Gastroesophageal sphincter (tissue), 4 donors: ENCODE data around the gene CDH23. TPM values are rescaled to one million over a fixed set of nuclear protein-coding genes. Genes with fewer than 3 reads are reported as not detected.

Source experiments
- ATAC-seq: fragments of 150-250 bp; one replicate; pipeline ENCODE4 v1.9.1; 2016; ENCODE audit warnings: mild to moderate bottlenecking, moderate library complexity
- H3K27ac ChIP-seq, 4 donors: fragments of 200-600 bp; sonication (generic) in 3 of 4; 1 replicate in 3 of 4; 2 replicates in 1 of 4; pipeline ENCODE4 v1.5.1; 2016 to 2019
- H3K27me3 ChIP-seq: fragments of 200-600 bp; sonication (generic); one replicate; pipeline ENCODE4 v1.5.1; 2019
- H3K36me3 ChIP-seq, 2 donors: fragments of 200-600 bp; sonication (generic); one replicate each; pipeline ENCODE4 v1.5.1; 2019; ENCODE audit warnings: control low read depth in 1 of 2
- H3K4me1 ChIP-seq, 3 donors: fragments of 200-600 bp; sonication (generic); 1 replicate in 2 of 3; 2 replicates in 1 of 3; pipeline ENCODE4 v1.5.1; 2016 to 2019; ENCODE audit warnings: control low read depth in 2 of 3
- H3K4me3 ChIP-seq, 2 donors: fragments of 200-600 bp; sonication (generic); one replicate each; pipeline ENCODE4 v1.5.1; 2019; ENCODE audit warnings: mild to moderate bottlenecking in 1 of 2, moderate library complexity in 1 of 2
- H3K9me3 ChIP-seq, 3 donors: fragments of 200-600 bp; sonication (generic); one replicate each; pipeline ENCODE4 v1.5.1; 2017 to 2019; ENCODE audit warnings: control low read depth in 2 of 3
- EP300 ChIP-seq: sonication (generic); formaldehyde crosslinking; IDR thresholded peaks from one replicate; pipeline ENCODE4 v1.6.1; 2017; ENCODE audit warnings: antibody characterized with exemption, mild to moderate bottlenecking
- POLR2A ChIP-seq, 2 donors: fragments of 450-650 bp; IDR thresholded peaks; one replicate each; pipeline ENCODE4 v1.6.1; 2017; ENCODE audit warnings: antibody characterized with exemption in 2 of 2, mild to moderate bottlenecking in 2 of 2, moderate library complexity in 1 of 2
- POLR2AphosphoS5 ChIP-seq: sonication (generic); formaldehyde crosslinking; IDR thresholded peaks from one replicate; pipeline ENCODE4 v1.6.1; 2017; ENCODE audit warnings: antibody characterized with exemption
- WGBS, 2 donors: methylation state at CpG; one replicate each; pipeline ENCODE4 v1.1.5; 2018; ENCODE audit warnings: low coverage in 1 of 2; 5-methylcytosine and 5-hydroxymethylcytosine counted together
- total RNA-seq, 4 donors: library from RNA; depleted of rRNA; stranded (reverse); fragments of >200 nt; gene quantifications; one replicate each; pipeline ENCODE4 v1.1.0, GENCODE V29; 2016
- TF ChIP-seq, protein P1 (sequence below), 4 experiments: fragments of 200-600 bp in 2 of 4; fragments of 450-650 bp in 2 of 4; sonication (generic) in 1 of 4; IDR thresholded peaks; one replicate each; pipeline ENCODE4 v1.5.1; 2017 to 2019; ENCODE audit warnings: antibody characterized with exemption in 4 of 4, mild to moderate bottlenecking in 2 of 4, moderate library complexity in 2 of 4

Gene CDH23
- total RNA-seq, 4 donors from 2014 or later = 5.1 to 33.5 (median 16.2) TPM

DNA sequence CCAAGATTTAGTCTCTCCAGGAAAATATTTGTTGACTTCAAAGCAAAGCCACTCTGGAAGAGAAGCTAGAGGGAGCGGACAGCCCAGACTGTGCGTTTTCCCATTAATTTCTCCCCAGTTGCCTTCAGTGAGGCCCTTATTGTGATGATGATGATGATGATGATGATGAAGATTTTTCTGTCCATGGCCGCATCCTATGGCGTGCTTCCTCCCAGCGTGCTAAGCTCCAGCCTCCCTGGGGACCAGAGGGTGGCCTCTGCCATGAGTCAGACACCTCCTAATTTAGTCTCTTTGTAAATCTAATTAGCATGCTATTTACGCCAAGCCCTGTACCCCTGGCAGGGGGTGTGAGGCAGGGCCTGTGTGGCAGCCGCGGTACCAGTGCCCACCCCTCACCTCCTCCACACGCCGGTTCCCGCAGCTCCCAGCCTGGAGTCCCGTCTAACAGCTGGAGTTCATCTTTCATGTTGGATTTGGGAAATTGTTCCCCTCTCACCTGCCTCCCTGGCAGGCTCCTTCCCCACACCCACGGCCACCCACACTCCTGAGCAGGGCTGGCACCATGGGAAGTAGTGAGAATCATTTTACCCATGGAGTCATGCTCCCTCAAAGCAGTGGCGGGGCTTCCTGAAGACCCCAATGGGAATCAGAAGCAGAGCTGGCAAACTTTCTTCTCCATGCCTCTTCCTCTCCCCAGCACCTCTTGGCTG is 230.7 kb downstream of the CDH23 start:
- H3K4me1 ChIP-seq = peaks cover 5 to 87% (median 22%) of the 10 kb centered on the region in 3 donors
- no peak overlapping the region for H3K4me3 ChIP-seq
- H3K27ac ChIP-seq = peak overlapping the region in 3 of 4 donors; percentile 77 to 82 (median 82)
- WGBS, 2 donors = 88 to 100% methylated on average over 2 to 6 of the region's 14 CpGs
- no peaks in the 10 kb centered on the region for H3K9me3 ChIP-seq
- no peak for ATAC-seq
- no peaks in the 10 kb centered on the region for H3K36me3 ChIP-seq
- TF ChIP-seq EP300 (no peak), POLR2AphosphoS5 (no peak), POLR2A (IDR thresholded peaks at IDR 0.05) (no peak)
- TF ChIP-seq, protein P1, sequence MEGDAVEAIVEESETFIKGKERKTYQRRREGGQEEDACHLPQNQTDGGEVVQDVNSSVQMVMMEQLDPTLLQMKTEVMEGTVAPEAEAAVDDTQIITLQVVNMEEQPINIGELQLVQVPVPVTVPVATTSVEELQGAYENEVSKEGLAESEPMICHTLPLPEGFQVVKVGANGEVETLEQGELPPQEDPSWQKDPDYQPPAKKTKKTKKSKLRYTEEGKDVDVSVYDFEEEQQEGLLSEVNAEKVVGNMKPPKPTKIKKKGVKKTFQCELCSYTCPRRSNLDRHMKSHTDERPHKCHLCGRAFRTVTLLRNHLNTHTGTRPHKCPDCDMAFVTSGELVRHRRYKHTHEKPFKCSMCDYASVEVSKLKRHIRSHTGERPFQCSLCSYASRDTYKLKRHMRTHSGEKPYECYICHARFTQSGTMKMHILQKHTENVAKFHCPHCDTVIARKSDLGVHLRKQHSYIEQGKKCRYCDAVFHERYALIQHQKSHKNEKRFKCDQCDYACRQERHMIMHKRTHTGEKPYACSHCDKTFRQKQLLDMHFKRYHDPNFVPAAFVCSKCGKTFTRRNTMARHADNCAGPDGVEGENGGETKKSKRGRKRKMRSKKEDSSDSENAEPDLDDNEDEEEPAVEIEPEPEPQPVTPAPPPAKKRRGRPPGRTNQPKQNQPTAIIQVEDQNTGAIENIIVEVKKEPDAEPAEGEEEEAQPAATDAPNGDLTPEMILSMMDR (IDR thresholded peaks at IDR 0.05) = no peak
- H3K27me3 ChIP-seq = no peaks in the 10 kb centered on the region

DNA sequence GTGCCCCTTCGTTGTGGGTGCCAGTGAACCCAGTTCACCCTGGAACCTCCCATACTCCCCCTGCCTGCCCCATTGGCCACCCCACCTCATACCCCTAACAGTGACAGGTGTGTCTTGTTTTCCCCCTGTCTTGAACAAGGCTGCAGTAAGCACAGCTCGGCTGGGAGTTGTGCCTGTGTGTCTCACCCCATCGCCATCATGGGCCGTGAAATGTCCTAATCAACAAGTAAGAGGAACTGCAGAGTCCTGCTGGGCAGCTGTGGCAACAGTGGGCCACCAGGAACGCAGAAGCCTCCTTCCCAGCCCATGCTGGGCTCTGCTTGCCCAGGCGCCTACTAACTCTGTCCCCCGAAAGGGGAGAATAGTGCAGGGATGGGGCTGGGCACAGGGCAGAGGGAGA is 231.2 kb downstream of the CDH23 start:
- no peaks in the 10 kb centered on the region for H3K27me3 ChIP-seq
- WGBS, 2 donors = 67 to 71% methylated on average over 1 of the region's 7 CpGs
- H3K4me3 ChIP-seq = no peak overlapping the region
- no peaks in the 10 kb centered on the region for H3K9me3 ChIP-seq
- H3K4me1 ChIP-seq = peaks cover under 1 to 83% (median 17%) of the 10 kb centered on the region in 3 donors
- TF ChIP-seq, protein P1 (IDR thresholded peaks at IDR 0.05) = no peak
- no peak for TF ChIP-seq POLR2A (IDR thresholded peaks at IDR 0.05)
- no peak for TF ChIP-seq EP300
- no peak for TF ChIP-seq POLR2AphosphoS5
- no peak for ATAC-seq
- peak overlapping the region in 2 of 4 donors; percentile 82 for H3K27ac ChIP-seq
- no peaks in the 10 kb centered on the region for H3K36me3 ChIP-seq

DNA sequence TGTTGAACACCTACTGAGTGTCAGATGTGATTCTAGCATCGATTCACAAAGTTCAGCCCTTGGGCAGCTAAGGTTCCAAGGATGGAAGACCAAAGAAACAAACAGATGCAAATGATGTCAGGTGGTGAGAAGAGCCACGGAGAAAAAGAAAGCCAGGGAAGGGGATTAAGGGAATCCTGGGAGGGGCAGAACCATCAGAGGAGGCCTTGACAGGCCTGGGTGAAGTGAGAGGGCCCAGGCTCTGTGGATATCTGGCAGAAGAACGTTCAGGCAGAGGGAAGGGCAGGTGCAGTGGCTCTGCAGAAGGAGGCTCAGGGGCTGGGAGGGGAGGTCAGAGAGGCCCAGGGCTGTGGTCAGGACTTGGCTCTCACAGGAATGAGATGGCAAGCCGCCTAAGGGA is 232.4 kb downstream of the CDH23 start:
- Histone ChIP-seq H3K36me3 (no peaks in the 10 kb centered on the region), H3K27me3 (no peaks in the 10 kb centered on the region), H3K4me1 (peaks cover 0 to 78% (median 12%) of the 10 kb centered on the region in 3 donors), H3K4me3 (no peak overlapping the region), H3K9me3 (no peaks in the 10 kb centered on the region), H3K27ac (peak overlapping the region in 2 of 4 donors; percentile 43 to 51)
- WGBS, 2 donors = 25 to 77% methylated on average over 1 to 4 of the region's 4 CpGs
- no peak for ATAC-seq
- no peak for TF ChIP-seq POLR2A (IDR thresholded peaks at IDR 0.05)
- TF ChIP-seq POLR2AphosphoS5 = no peak
- TF ChIP-seq EP300 = no peak
- TF ChIP-seq, protein P1 (IDR thresholded peaks at IDR 0.05) = no peak

DNA sequence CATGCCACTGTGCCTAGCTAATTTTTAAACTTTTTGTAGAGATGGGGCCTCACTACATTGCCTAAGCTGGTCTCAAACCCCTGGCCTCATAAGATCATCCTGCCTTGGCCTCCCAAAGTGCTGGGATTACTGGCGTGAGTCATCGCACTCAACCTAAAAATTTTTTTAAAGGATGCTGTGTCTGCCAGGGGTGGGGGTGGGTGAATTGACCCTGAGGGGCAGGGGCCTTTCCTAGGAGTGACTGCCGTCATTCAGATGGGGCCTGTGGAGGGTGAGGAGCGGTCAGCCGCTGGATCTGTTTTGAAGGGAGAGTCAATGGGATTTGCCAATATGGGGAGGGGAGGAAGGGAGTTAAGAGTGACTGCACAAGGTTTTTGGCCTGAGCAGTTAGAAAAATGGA is 233.4 kb downstream of the CDH23 start:
- H3K36me3 ChIP-seq = no peaks in the 10 kb centered on the region
- peak overlapping the region in 1 of 4 donors; percentile 43 for H3K27ac ChIP-seq
- no peaks in the 10 kb centered on the region for H3K9me3 ChIP-seq
- no peak for TF ChIP-seq POLR2A (IDR thresholded peaks at IDR 0.05)
- TF ChIP-seq EP300 = no peak
- TF ChIP-seq, protein P1 (IDR thresholded peaks at IDR 0.05) = no peak
- TF ChIP-seq POLR2AphosphoS5 = no peak
- 100% methylated on average over 1 of the region's 5 CpGs; no CpG with 5 or more reads in 1 of the 2 donors for WGBS, 2 donors
- H3K27me3 ChIP-seq = no peaks in the 10 kb centered on the region
- ATAC-seq = no peak
- H3K4me1 ChIP-seq = peaks cover 0 to 78% (median 18%) of the 10 kb centered on the region in 3 donors
- H3K4me3 ChIP-seq = no peak overlapping the region
